H1 (cell line): ENCODE results near the gene SPTBN5. TPM values are rescaled to one million over a fixed set of nuclear protein-coding genes. Genes with fewer than 3 reads are reported as not detected.
A peak's percentile ranks its signal among the peaks of the same experiment; 100 is the strongest.

ENCODE experiments used
- CTCF ChIA-PET: fragments of 300-600 bp; sonication (Branson Sonifier 250); formaldehyde crosslinking; loops from one replicate; lab custom pipeline; 2021; ENCODE audit not compliant: partially characterized antibody; lab: Charles Lee
- POLR2A ChIA-PET: fragments of 300-600 bp; sonication (Branson Sonifier 250); formaldehyde crosslinking; loops from one replicate; lab custom pipeline; 2021; ENCODE audit warnings: inconsistent platforms; ENCODE audit not compliant: partially characterized antibody; lab: Charles Lee
- DNase-seq, 2 experiments: peaks; one replicate each; pipeline versions ENCODE4 v3.0.0 to v3.0.0-alpha.2; 2010 to 2022; ENCODE audit warnings: low spot score in 2 of 2, low read depth in 1 of 2, mixed read lengths in 1 of 2
- FAIRE-seq: peaks from 2 replicates; lab custom pipeline; 2011; peaks lifted over from hg19 to GRCh38; lab: Jason Lieb, UNC
- H2AFZ ChIP-seq: 2 replicates; pipeline ENCODE4 v1.8.1; 2012; ENCODE audit warnings: low read length, inconsistent platforms
- H2AK5ac ChIP-seq: 2 replicates; pipeline ENCODE4 v1.6.1; 2013; ENCODE audit warnings: low read depth, low read length
- H2BK120ac ChIP-seq: replicated peaks from 2 replicates; pipeline ENCODE3; 2013; ENCODE audit warnings: low read depth, low read length, inconsistent platforms
- H2BK12ac ChIP-seq: 2 replicates; pipeline ENCODE4 v1.6.1; 2013; ENCODE audit warnings: low read depth, low read length
- H2BK15ac ChIP-seq: 2 replicates; pipeline ENCODE4 v1.6.1; 2013; ENCODE audit warnings: low read length
- H2BK20ac ChIP-seq: 2 replicates; pipeline ENCODE4 v1.6.1; 2013; ENCODE audit warnings: low read length
- H2BK5ac ChIP-seq: 2 replicates; pipeline ENCODE4 v1.6.1; 2013; ENCODE audit warnings: low read depth, low read length
- H3K14ac ChIP-seq: 2 replicates; pipeline ENCODE4 v1.6.1; 2013; ENCODE audit warnings: inconsistent platforms; ENCODE audit not compliant: insufficient read length
- H3K18ac ChIP-seq: 2 replicates; pipeline ENCODE4 v1.6.1; 2013; ENCODE audit warnings: low read length; ENCODE audit errors: extremely low read depth
- H3K23ac ChIP-seq: 2 replicates; pipeline ENCODE4 v1.6.1; 2013; ENCODE audit warnings: inconsistent platforms; ENCODE audit not compliant: insufficient read length
- H3K23me2 ChIP-seq: 2 replicates; pipeline ENCODE4 v1.6.1; 2013; ENCODE audit warnings: low read depth, low read length
- H3K27ac ChIP-seq: 2 replicates; pipeline ENCODE4 v1.6.1; 2011; ENCODE audit warnings: low read depth, low read length, inconsistent platforms
- H3K27me3 ChIP-seq, 4 experiments: replicated peaks in 1 of 4; 1 replicate in 1 of 4; 2 replicates in 3 of 4; pipeline versions ENCODE4 v1.6.1 to v1.8.1; 2011 to 2013; ENCODE audit warnings: low read length in 3 of 4, mild to moderate bottlenecking in 3 of 4, inconsistent platforms in 2 of 4, mixed read lengths in 2 of 4, moderate library complexity in 1 of 4; ENCODE audit not compliant: control insufficient read depth in 3 of 4, insufficient read depth in 3 of 4; ENCODE audit errors: extremely low read depth in 1 of 4
- H3K36me3 ChIP-seq, 4 experiments: 2 replicates each; pipeline versions ENCODE4 v1.6.1 to v1.8.1; 2011 to 2013; ENCODE audit warnings: mild to moderate bottlenecking in 4 of 4, low read length in 3 of 4, moderate library complexity in 2 of 4, control low read depth in 1 of 4, inconsistent platforms in 1 of 4; ENCODE audit not compliant: insufficient read depth in 4 of 4, control insufficient read depth in 2 of 4
- H3K4ac ChIP-seq: replicated peaks from 2 replicates; pipeline ENCODE3; 2013; ENCODE audit warnings: low read length, low read depth, mixed read lengths, inconsistent platforms; ENCODE audit not compliant: insufficient read length
- H3K4me1 ChIP-seq, 4 experiments: replicated peaks in 1 of 4; 1 replicate in 1 of 4; 2 replicates in 3 of 4; pipeline versions ENCODE4 v1.6.1 to v1.8.1; 2011 to 2013; ENCODE audit warnings: low read length in 3 of 4, inconsistent platforms in 2 of 4, mixed read lengths in 1 of 4; ENCODE audit not compliant: insufficient read depth in 4 of 4, control insufficient read depth in 3 of 4
- H3K4me2 ChIP-seq, 2 experiments: 2 replicates each; pipeline versions ENCODE4 v1.6.1 to v1.8.1; 2011 to 2013; ENCODE audit warnings: low read depth in 2 of 2, low read length in 2 of 2, control low read depth in 1 of 2, inconsistent platforms in 1 of 2, mild to moderate bottlenecking in 1 of 2; ENCODE audit not compliant: insufficient read depth in 1 of 2
- H3K4me3 ChIP-seq, 4 experiments: fragments of 200-600, 300-600 bp in 1 of 4; sonication (generic), shearing (Covaris generic), sonication (Bioruptor Twin) in 1 of 4; 2 replicates each; pipeline versions ENCODE4 v1.5.1 to v1.8.1; 2011 to 2016; ENCODE audit warnings: low read length in 4 of 4, low read depth in 3 of 4, control low read depth in 2 of 4, inconsistent platforms in 2 of 4, mild to moderate bottlenecking in 2 of 4, mixed read lengths in 1 of 4, moderate library complexity in 1 of 4; ENCODE audit not compliant: insufficient read depth in 2 of 4; ENCODE audit errors: extremely low read depth in 1 of 4
- H3K56ac ChIP-seq: replicated peaks from 2 replicates; pipeline ENCODE3; 2013; ENCODE audit warnings: low read depth, mild to moderate bottlenecking, mixed read lengths, low read length, inconsistent platforms; ENCODE audit not compliant: insufficient read length
- H3K79me1 ChIP-seq: 2 replicates; pipeline ENCODE4 v1.6.1; 2013; ENCODE audit warnings: low read depth, low read length, control low read depth
- H3K79me2 ChIP-seq, 2 experiments: 2 replicates each; pipeline versions ENCODE4 v1.6.1 to v1.8.1; 2012 to 2013; ENCODE audit warnings: low read length in 2 of 2, mild to moderate bottlenecking in 2 of 2, inconsistent platforms in 1 of 2; ENCODE audit not compliant: insufficient read depth in 2 of 2, control insufficient read depth in 1 of 2
- H3K9ac ChIP-seq, 4 experiments: replicated peaks in 1 of 4; 1 replicate in 1 of 4; 2 replicates in 3 of 4; pipeline versions ENCODE4 v1.6.1 to v1.8.1; 2011 to 2013; ENCODE audit warnings: low read depth in 3 of 4, low read length in 3 of 4, control low read depth in 2 of 4, mild to moderate bottlenecking in 2 of 4, moderate library complexity in 2 of 4, inconsistent platforms in 1 of 4; ENCODE audit errors: extremely low read depth in 1 of 4
- H3K9me3 ChIP-seq, 2 experiments: 2 replicates each; pipeline versions ENCODE4 v1.6.1 to v1.8.1; 2012 to 2013; ENCODE audit warnings: mild to moderate bottlenecking in 2 of 2, moderate library complexity in 2 of 2, control low read depth in 1 of 2, inconsistent platforms in 1 of 2, low read depth in 1 of 2, low read length in 1 of 2, mixed read lengths in 1 of 2; ENCODE audit not compliant: insufficient read depth in 2 of 2
- H4K20me1 ChIP-seq, 2 experiments: replicated peaks in 1 of 2; 2 replicates each; pipeline versions ENCODE3 to v1.8.1; 2011 to 2013; ENCODE audit warnings: inconsistent platforms in 2 of 2, low read length in 2 of 2, mild to moderate bottlenecking in 1 of 2; ENCODE audit not compliant: insufficient read depth in 2 of 2, control insufficient read depth in 1 of 2
- H4K5ac ChIP-seq: 2 replicates; pipeline ENCODE4 v1.6.1; 2013; ENCODE audit warnings: low read length, low read depth, mixed read lengths, inconsistent platforms; ENCODE audit not compliant: insufficient read length
- H4K8ac ChIP-seq: 2 replicates; pipeline ENCODE4 v1.8.0; 2013; ENCODE audit warnings: mild to moderate bottlenecking, moderate library complexity, low read length, inconsistent platforms; ENCODE audit not compliant: insufficient read depth; ENCODE audit errors: extremely low read depth
- H4K91ac ChIP-seq: replicated peaks from 2 replicates; pipeline ENCODE3; 2013; ENCODE audit warnings: low read length, mixed read lengths, inconsistent platforms; ENCODE audit not compliant: insufficient read length
- CHD2 ChIP-seq: IDR thresholded peaks from 2 replicates; pipeline ENCODE4 v1.6.1; 2012; ENCODE audit warnings: low read length, improper control_type of control experiment
- CTCF ChIP-seq, 3 experiments: IDR thresholded peaks; 1 replicate in 2 of 3; 2 replicates in 1 of 3; pipeline versions ENCODE4 v1.5.1 to v1.6.1; 2011; ENCODE audit warnings: low read length in 3 of 3, mild to moderate bottlenecking in 3 of 3, inconsistent platforms in 2 of 3, low read depth in 1 of 3, moderate library complexity in 1 of 3; ENCODE audit not compliant: insufficient read depth in 1 of 3; ENCODE audit errors: control extremely low read depth in 1 of 3
- KDM5A ChIP-seq: fragments of 200-600 bp; IDR thresholded peaks from 2 replicates; pipeline ENCODE4 v1.7.1; 2012; ENCODE audit warnings: mild to moderate bottlenecking, low read length, inconsistent platforms, mixed read lengths
- NANOG ChIP-seq: IDR thresholded peaks from 2 replicates; pipeline ENCODE4 v1.6.1; 2011; ENCODE audit warnings: low read length, low read depth, mild to moderate bottlenecking, inconsistent platforms; ENCODE audit not compliant: insufficient read depth, poor library complexity, severe bottlenecking
- POLR2A ChIP-seq, 2 experiments: IDR thresholded peaks; 1 replicate in 1 of 2; 2 replicates in 1 of 2; pipeline ENCODE4 v1.6.1; 2011; ENCODE audit warnings: low read depth in 2 of 2, low read length in 2 of 2, mild to moderate bottlenecking in 2 of 2; ENCODE audit errors: control extremely low read depth in 1 of 2
- POU5F1 ChIP-seq: IDR thresholded peaks from 2 replicates; pipeline ENCODE4 v1.6.1; 2011; ENCODE audit warnings: low read depth, mild to moderate bottlenecking, low read length, moderate library complexity
- RXRA ChIP-seq: IDR thresholded peaks from 2 replicates; pipeline ENCODE4 v1.6.1; 2011; ENCODE audit warnings: low read depth, mild to moderate bottlenecking, low read length, moderate library complexity; ENCODE audit not compliant: insufficient read depth
- SIRT6 ChIP-seq: IDR thresholded peaks from one replicate; pipeline ENCODE4 v1.7.1; 2012; ENCODE audit warnings: low read length, inconsistent platforms
- SIX5 ChIP-seq: IDR thresholded peaks from 2 replicates; pipeline ENCODE4 v1.6.1; 2011; ENCODE audit warnings: mild to moderate bottlenecking, low read depth, low read length
- WGBS, 2 experiments: shearing (Covaris generic) in 1 of 2; methylation state at CpG; one replicate each; pipeline versions ENCODE4 v1.1.6 to v1.1.7; 2013 to 2015; ENCODE audit warnings: low lambda C conversion rate in 2 of 2, mixed read lengths in 2 of 2, inconsistent platforms in 1 of 2, low coverage in 1 of 2, missing lambda C conversion rate in 1 of 2; ENCODE audit not compliant: insufficient replicate concordance in 2 of 2, insufficient coverage in 1 of 2, insufficient read length in 1 of 2; ENCODE audit errors: extremely low coverage in 1 of 2, missing lambda C conversion rate in 1 of 2; 5-methylcytosine and 5-hydroxymethylcytosine counted together
- polyA plus RNA-seq, 7 experiments: library from polyadenylated mRNA; depleted of rRNA in 3 of 7; stranded (reverse) in 5 of 7; unstranded in 2 of 7; fragments of >200 nt in 5 of 7; fragments of 200-250 nt in 2 of 7; gene quantifications; 1 replicate in 5 of 7; 2 replicates in 1 of 7; 4 replicates in 1 of 7; pipeline versions ENCODE4 v1.2.1 to v1.2.3, GENCODE V29; 2011 to 2013; ENCODE audit warnings: missing spikeins in 2 of 7, mixed read lengths in 2 of 7
- total RNA-seq: library from RNA; stranded (reverse); fragmentation: NEBNext Ultra II Directional; extraction: Animal tissue kit (Norgen Biotek cat#: 25700); gene quantifications from 2 replicates; pipeline ENCODE4 v1.2.1, GENCODE V29; 2021

SPTBN5 gene
- total and polyA plus RNA-seq, 2 of the 8 experiments (the other 6 are each of a cell fraction or from before 2014, with no cell fraction given), result 0.32 to 0.84 TPM

DNA sequence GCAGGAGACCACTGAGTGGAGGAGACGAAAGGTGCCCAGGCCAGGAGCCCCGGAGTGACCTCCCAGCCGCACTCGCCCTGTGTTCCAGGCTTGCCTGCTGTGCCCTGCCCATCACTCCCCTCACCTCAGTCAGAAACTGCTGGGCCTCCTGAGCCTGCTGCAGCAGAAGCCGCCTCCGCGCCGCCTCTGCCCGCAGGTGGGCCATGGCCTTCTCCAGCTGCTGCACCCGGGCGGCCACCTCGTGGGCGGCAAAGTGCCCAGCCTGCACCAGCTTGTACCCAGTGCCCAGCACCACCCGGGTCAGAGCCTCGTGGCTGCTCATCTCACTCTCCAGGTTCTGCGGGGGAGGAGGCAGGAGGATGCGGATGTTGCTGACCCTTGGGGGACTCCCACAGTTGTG is 37.6 kb downstream of the SPTBN5 start:
- H4K20me1 ChIP-seq, result no peaks in the 10 kb centered on the region
- no peak overlapping the region for H3K23ac ChIP-seq
- WGBS, 2 experiments, result 94% methylated on average over 17 of the region's 17 CpGs; no CpG with 5 or more reads in 1 of the 2 experiments
- H2BK15ac ChIP-seq, result no peak overlapping the region
- CTCF ChIA-PET, result interaction anchor here (1.3 to 3.5 kb wide), 2 partner anchors 11 kb away, joined by 5 to 17 read pairs; no protein-coding TSS in a partner anchor
- H3K9me3 ChIP-seq, result no peaks in the 10 kb centered on the region
- H2AFZ ChIP-seq, result no peak overlapping the region
- H3K14ac ChIP-seq, result no peak overlapping the region
- TF ChIP-seq SIX5, result no peak
- no peak for TF ChIP-seq CHD2
- no peak for TF ChIP-seq NANOG
- TF ChIP-seq POLR2A (IDR thresholded peaks at IDR 0.05; ENCODE audit: control extremely low read depth in 1 of 2, low read depth in 2 of 2, low read length in 2 of 2), result no peak
- TF ChIP-seq CTCF (IDR thresholded peaks at IDR 0.05; ENCODE audit: control extremely low read depth in 1 of 3, insufficient read depth in 1 of 3, low read depth in 1 of 3, low read length in 3 of 3), result no peak
- no peak for TF ChIP-seq RXRA
- no peak for TF ChIP-seq SIRT6
- TF ChIP-seq POU5F1, result no peak
- no peak for TF ChIP-seq KDM5A
- H3K4me3 ChIP-seq, result no peak overlapping the region
- POLR2A ChIA-PET, result interaction anchor here (1.1 to 1.7 kb wide), 2 partner anchors 12 to 30 kb away, joined by 3 to 5 read pairs; no protein-coding TSS in a partner anchor
- peaks cover 0 to 11% (median 2%) of the 10 kb centered on the region in 4 experiments; a peak in 3 of 7 replicates for H3K4me1 ChIP-seq
- no peak overlapping the region for H3K27ac ChIP-seq
- 0 out of 2 replicates have a peak, but pooled peaks cover under 1% of the 10 kb centered on the region for H3K23me2 ChIP-seq
- no peak overlapping the region for H3K4ac ChIP-seq
- H4K8ac ChIP-seq, result peak overlapping the region; percentile 87; the same call in 1 of the 2 replicates
- no peak overlapping the region for H2BK120ac ChIP-seq
- no peak overlapping the region for H4K5ac ChIP-seq
- no peaks in the 10 kb centered on the region; a peak in 1 of 7 replicates for H3K27me3 ChIP-seq
- DNase-seq (no peak), FAIRE-seq (no peak)
- H3K79me1 ChIP-seq, result no peaks in the 10 kb centered on the region
- no peaks in the 10 kb centered on the region for H3K36me3 ChIP-seq
- H2BK12ac ChIP-seq, result no peak overlapping the region
- no peak overlapping the region for H2AK5ac ChIP-seq
- H2BK20ac ChIP-seq, result no peak overlapping the region
- no peak overlapping the region for H3K4me2 ChIP-seq
- H3K79me2 ChIP-seq, result no peaks in the 10 kb centered on the region
- H3K18ac ChIP-seq, result no peak overlapping the region
- no peak overlapping the region for H3K9ac ChIP-seq
- H4K91ac ChIP-seq, result no peak overlapping the region
- H3K56ac ChIP-seq, result no peak overlapping the region
- no peak overlapping the region for H2BK5ac ChIP-seq
